Fibroblast of skin of abdomen (primary cell): Measurements from ENCODE around the gene MINDY4.

ENCODE experiments used
- DNase-seq: peaks from one replicate; pipeline ENCODE4 v3.0.0-alpha.2; 2013

MINDY4 gene

GRCh38 chr7:30905078-30906012 is 134.1 kb downstream of the MINDY4 start:
- DNase-seq = no peak

DNA sequence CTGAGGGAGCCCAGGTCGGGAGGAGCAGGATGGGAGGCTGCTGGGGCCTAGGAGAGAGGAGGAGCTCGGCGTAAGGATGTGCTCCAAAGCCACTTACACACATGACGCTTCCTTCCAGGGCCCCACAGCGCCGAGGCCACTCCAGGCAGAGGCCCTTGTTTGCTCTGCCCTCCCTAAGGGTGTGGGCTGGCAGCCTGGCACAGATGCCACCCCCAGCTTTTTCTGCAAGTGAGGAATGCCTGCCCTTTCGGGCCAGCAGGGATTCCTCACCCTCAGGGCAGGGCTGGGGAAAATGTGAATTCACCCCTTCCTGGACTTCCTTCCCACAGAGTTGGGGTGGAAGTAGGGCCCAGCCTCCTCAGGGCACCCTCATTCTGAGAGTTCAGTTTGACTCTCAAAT is 134.8 kb downstream of the MINDY4 start:
- no peak for DNase-seq

DNA sequence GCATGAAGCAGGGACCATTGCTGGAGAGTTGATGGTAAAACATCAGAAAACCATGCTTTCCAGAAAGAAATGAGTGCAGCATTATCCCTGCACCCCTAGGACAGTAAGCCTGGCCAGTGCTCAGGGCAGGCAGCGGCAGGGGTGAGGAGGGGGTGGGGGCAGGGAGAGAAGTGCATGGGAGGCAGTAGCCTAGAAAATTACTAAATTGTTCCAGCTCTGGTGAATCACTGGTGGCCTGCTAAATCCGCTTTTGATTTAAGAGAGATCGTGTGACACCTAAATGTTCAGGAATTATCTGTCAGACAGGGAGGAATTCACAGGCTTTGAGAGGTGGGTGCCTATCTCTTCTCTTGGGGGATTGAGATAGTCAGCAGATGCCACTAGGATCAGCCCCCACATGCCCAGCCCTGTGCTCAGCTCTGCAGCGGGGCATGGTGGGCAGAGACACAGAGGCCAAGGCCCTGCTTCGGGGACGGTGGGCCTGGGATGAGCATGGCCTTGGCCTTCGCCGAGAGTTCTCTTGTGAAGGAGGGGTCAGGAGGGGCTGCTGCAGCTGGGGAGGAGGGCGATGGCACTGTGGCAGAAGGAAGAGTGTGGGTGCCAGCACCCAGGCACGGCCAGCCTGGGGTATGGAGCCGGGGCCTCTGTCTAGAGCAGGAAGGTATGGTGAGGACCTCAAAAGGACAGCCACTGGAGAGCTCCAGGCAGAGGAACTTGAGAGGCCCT is 135.5 kb downstream of the MINDY4 start:
- peak; percentile 77 for DNase-seq

DNA sequence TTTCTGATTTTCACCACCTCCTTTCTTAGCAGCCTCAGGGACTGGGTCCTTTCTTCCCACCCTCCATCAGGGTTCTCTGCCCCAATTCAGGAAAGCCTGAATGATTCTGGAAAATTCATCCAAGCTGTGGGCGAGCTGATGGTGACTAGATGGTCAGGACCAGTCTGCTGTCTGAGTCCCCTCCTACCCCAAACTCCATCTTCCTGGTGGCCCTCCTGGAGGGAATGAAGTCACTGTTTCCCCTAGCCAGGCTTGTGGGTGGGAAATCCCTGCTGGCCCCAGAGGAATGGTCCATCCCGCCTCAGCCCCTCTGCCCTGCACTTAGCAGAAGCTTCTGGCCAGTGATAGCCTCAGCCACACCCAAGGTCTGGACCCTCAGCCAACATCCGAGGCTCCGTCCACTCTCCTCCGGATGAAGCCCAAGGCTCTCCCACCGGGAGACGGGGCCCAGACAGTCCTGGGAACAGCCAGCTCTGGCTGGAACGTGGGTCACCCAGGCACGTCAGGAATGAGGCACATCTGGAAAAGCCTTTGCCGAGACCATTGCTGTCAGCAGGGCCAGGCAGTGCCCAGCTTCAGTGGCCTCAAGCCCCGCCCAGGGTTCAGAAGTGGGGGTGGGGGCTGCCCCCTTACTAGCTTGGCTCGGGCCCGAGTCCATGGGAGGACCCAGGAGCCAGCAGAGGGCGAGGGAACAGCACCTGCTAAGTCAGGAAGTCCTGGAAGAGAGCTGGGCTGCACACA is 136.5 kb downstream of the MINDY4 start:
- no peak for DNase-seq

DNA sequence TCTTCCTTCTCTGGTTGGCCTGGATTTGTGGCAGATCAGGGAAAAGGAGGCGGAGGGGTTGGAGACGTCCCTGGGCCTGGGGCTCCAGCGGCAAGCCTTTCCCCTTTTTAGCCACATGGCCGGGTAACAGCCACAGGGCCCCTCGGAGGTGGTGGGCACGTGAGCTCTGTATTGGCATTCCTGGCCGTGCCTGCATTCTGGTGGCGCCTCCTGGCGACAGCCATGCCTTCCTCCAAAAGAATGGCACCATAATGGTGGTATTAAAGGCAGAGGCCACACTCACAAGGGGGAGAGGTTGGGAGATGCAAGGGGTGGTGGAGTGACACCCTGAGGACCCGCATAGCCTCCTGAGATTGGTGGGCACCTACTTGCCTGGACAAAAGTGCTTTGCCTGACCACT is 137.5 kb downstream of the MINDY4 start:
- no peak for DNase-seq

DNA sequence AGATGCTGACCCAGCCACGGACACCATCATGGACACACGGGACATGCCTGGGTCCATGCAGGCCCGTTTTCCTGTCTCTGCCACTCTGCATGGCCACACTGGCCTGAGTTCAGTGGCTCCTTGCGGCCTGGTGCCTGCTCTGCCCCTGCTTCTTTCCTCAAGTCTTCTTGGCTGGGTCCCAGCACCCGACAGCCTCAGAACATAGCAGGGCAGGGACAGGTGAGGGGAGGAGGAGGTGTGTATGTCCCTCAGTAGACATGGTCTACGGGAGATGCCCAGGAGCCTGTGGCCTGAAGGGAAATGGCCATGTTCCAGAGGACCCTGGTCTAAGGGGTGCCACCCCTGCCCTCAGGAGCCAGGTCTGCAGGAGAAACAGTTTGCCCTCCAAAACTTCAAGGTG is 138.2 kb downstream of the MINDY4 start:
- DNase-seq = no peak

- DNase-seq = no peak
Measured at GRCh38 chr7:30910411-30911073, 139.3 kb downstream of the MINDY4 start.

DNA sequence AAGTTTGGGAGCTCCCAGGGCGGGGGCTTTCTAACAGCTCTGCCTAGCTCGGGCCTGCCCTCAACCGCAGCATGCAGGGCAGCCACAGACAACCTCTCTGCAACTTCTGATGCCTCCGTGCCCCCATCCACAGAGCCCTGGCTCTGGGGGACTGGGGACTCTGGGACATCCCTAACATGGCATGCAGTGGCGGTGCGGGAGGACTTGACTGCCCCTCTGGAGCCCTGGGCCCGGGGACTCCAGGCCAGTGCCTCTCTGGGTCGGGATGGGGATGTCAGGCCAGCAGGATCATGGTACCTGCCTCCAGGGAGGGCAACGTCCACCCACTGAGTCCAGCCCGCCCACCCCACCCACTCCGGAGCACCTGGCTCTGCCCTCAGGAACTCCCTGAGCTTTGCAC is 139.9 kb downstream of the MINDY4 start:
- DNase-seq = no peak

DNA sequence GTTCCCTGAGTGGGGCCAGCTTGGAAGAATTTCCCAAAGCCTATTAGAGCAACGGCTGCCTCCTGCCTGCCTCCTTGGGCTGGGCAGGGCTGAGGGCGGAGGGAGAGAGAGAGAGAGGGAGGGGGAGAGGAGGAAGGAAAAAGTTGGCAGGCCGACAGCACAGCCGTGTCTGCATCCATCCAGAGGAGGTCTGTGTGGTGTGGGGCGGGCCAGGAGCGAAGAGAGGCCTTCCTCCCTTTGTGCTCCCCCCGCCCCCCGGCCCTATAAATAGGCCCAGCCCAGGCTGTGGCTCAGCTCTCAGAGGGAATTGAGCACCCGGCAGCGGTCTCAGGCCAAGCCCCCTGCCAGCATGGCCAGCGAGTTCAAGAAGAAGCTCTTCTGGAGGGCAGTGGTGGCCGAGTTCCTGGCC is 140.3 kb downstream of the MINDY4 start, which contains the start of gene AQP1:
AQP1 (plus strand) TSS at position 293 of the 409 bp plus-strand sequence; CDS start at position 350, 57 bp downstream.
- DNase-seq = peak; percentile 87

DNA sequence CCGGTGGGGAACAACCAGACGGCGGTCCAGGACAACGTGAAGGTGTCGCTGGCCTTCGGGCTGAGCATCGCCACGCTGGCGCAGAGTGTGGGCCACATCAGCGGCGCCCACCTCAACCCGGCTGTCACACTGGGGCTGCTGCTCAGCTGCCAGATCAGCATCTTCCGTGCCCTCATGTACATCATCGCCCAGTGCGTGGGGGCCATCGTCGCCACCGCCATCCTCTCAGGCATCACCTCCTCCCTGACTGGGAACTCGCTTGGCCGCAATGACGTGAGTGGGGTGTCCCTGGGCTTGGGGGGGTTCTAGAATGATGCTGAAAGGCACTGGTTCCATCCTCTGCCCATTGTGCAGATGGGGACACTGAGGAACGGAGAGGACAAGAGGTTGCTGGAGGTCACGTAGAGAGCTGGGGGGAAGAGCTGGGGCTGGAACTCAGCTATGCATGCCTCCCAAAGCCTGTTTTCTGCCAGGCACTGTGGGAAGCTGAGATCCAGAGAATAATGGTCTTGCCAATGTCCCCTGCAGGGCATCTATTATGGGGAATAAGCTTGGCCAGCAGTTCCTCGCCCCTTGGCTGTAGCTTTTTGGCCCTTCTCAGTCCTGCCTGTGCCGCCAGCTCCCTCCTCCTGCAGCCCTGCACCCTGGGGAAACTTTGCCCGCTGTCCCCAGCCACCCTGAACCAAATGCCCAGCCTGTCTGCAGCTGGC is 141.0 kb downstream of the MINDY4 start:
- DNase-seq = no peak

DNA sequence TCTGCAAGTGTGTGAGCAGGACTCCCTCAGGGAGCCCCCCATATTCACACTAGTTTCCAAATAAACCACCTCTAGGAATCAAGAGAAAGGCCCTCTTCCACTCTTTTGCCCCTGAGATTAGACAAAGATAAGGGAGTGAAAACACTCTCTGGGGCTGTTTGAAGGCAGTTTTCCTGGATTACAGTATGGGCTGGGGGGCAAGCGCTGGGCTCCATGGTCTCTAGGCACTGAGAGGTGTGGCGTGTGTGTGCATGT is 141.4 kb downstream of the MINDY4 start:
- DNase-seq = no peak

DNA sequence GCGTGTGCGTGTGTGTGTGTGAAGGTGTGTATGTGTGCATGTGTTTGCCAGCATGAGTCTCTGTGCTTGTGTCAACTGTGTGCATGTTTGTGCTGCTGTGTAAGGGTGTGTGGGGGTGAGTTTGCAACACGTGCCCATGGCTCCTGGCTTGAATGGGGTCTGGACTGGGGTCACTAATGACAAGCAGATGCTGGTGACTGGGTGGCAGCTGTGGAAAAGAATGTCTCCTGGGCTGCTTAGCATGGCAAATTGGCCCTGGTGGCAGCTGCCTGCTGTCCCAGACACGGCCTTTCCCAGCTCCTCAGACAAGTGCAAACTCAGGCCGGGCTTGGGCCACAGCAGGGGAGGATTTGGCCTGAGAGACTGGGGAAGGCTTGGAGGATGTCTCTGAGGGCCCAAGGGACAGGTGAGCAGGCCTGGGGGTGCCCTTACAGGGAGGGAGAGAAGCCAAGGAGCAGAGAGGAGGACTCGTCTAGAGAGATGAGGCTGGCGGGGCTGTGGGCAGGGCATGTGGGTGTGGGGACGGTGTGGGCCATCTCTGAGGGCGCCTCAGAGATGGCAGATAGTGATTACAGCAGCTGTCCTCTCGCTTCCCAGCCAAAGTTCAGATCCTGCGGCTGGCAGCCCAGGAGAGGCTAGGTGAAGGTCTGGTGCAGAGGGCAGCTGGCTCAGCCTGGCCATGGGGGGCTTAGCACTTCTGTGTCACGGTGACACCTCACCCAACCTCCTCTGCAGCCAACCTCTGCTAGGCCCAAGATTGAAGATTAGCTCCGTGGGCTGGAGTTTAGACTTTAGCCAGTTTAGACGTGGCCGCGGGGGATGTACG is 142.0 kb downstream of the MINDY4 start:
- no peak for DNase-seq

DNA sequence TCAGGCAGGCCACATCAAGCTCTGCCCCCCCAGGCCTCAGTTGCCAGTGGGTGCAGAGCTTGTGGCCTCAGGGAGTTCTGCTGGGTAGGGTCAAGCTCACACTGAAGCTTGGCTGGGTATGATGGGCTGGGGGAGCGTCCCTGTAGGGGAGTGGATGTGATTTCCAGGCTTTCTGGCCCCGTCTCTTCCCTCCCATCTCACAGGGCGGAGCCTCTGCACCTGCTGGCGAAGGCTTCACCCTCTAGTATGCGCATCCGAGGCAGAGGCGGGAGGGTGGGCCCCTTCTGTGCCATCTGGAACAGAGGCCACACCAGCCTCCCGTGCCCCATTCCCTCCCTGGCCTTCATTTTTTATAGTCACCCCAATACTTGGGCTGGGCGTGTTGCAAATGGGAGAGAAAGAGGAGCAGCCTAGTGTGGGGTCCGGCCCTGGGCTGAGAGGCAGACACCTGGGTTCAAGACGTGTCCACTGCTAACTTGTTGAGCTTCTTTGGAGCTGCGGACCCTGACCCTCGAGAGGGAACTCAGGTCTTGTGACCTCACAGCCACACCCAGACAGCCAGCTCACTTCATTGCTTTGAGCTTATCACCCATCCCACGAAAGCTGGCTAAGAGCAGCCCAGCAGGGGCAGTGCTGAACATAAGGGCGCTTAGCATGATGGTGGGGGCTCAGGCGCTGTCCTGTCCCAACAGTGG is 142.8 kb downstream of the MINDY4 start:
- no peak for DNase-seq

DNA sequence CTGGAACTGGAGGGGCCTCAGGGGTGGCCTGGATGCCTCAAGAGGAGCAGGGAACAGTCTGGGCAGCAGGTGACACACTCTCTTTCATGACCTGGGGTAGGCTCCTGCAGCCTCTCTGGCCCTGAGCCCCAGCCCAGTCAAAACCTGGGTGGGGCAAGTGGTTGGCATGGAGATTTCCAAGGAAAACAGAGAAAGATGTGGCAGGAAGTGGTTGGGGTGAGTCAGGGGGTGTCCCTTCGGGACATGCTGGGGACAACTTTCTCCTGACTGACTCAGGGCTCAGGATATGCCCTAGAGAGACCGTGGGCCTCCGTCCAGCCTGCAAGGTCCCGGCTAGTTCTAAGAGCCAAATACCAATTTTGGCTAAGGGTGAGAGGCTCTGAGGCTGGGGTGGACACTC is 143.4 kb downstream of the MINDY4 start:
- peak; percentile 50 for DNase-seq

DNA sequence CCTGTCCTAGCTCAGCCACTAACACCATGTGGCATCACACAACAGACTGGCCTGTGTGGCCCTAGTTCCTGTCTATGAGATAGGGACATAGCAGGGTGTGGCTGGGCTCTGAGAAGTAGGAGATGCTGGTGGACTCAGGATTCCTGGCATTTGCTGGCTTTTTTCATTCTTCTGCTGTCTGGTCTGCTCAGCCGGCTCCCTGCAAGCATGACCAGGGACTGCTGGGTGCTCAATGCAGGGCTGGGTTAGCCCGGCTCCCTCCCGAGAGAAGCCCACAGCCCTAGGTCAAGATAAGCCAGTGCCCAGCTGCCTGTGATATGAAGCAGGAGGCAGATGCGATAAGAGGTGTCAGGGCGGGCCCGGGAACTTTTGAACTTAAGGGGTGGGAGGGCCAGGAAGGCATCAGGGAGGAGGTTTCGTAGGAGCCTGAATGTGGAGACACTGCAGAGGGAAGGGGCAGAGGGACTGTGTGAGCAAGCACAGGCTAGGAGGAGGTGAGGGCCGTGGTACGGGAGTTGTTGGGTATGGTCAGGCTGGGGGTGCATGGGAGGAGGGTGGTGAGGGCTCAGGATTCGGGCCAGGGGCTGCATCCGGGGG is 143.9 kb downstream of the MINDY4 start:
- DNase-seq = no peak

GRCh38 chr7:30915751-30916150 is 144.5 kb downstream of the MINDY4 start:
- no peak for DNase-seq

DNA sequence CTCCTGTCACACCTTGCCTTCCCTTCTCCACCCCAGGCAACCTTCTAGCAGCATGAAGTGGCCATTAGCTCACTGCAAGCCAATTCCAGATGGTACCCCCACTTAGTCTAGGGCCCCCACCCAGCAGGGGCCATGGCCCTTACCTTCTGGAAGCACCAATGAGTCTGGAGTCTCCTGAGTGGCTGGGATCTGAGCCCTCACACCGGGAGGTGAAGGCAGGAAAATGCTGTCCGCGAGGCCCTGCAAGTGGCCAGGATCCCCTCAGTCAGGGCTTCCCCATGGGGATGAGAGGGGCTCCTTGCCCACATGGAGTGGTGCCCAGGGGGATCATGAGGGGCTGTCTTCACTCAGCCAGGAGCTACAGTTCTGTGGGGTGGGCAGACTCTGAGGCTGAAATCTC is 145.0 kb downstream of the MINDY4 start:
- DNase-seq = no peak

DNA sequence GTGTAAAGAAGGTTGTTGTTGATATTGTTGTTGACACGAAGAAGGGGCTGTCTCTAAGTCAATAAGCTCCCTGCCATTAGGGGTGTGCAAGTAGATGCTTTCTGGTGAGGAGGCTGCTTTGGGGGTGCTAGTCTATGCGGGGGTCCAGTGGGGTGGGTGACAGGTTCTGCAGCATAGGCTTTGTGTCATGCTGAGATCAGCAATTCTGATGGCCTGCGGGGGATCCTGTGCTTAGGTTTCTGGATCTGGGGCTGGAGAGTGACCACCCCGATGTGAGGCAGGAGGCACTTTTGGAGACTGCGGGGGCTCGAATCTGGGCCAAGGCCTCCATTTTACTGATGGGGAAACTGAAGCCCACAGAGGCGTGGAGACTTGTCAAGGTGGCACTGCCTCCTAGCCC is 145.6 kb downstream of the MINDY4 start:
- DNase-seq = no peak

- no peak for DNase-seq
Measured at GRCh38 chr7:30917216-30917893, 146.1 kb downstream of the MINDY4 start.

DNA sequence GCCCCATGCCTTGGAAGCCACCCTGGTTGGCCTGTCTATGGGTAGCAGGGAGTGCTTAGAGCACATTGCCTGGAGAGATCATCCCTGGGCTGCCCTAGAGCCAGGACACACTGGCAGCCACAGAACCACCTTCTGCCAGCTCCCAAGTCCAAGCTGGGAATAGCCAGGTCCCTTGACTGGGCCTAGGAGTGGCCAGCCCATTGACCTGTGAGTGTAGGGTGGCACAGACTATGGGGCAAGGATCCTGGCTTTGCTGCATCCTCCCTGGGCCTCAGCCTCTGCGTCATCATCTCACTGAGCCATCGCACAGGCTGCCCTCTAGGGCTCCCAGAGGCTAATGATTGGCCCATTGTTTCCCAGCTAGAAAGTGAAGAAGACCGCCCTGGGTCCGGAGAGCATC is 147.5 kb downstream of the MINDY4 start:
- DNase-seq = no peak
